SK-N-SH treated with all-trans-retinoic acid at 6 μM for 48 hours (cell line): ENCODE measurements around the gene LRRC7.
"Not testable (repeated sequence)": the region's sequence is repeated elsewhere in the genome, so short reads cannot be mapped to it uniquely, and the experiment has no call there.

ENCODE experiments used
- ARNTL ChIP-seq: fragments of 450-650 bp; formaldehyde crosslinking; IDR thresholded peaks from 2 replicates; pipeline ENCODE4 v1.5.0; 2020; ENCODE audit warnings: low read depth, mild to moderate bottlenecking, moderate library complexity, borderline replicate concordance
- CREB5 ChIP-seq: fragments of 250-450 bp; sonication (Bioruptor Pico); IDR thresholded peaks from 2 replicates; pipeline ENCODE4 v1.5.1; 2020; ENCODE audit warnings: low read depth, mild to moderate bottlenecking, moderate library complexity
- ISL1 ChIP-seq: fragments of 250-450 bp; sonication (Bioruptor Pico); IDR thresholded peaks from 2 replicates; pipeline ENCODE4 v2.1.2; 2022; ENCODE audit warnings: mild to moderate bottlenecking, moderate library complexity
- PPARA ChIP-seq: fragments of 250-450 bp; sonication (Bioruptor Pico); IDR thresholded peaks from 2 replicates; pipeline ENCODE4 v1.5.0; 2020; ENCODE audit warnings: mild to moderate bottlenecking, borderline replicate concordance
- TOX ChIP-seq: fragments of 250-450 bp; sonication (Bioruptor Pico); IDR thresholded peaks from 2 replicates; pipeline ENCODE4 v1.8.0; 2021; ENCODE audit warnings: mild to moderate bottlenecking, moderate library complexity, borderline replicate concordance
- TSHZ2 ChIP-seq: fragments of 250-450 bp; sonication (Bioruptor Pico); IDR thresholded peaks from 2 replicates; pipeline ENCODE4 v1.5.0; 2020; ENCODE audit warnings: mild to moderate bottlenecking, moderate library complexity
- ZFP3 ChIP-seq: fragments of 250-450 bp; sonication (Bioruptor Pico); IDR thresholded peaks from 2 replicates; pipeline ENCODE4 v1.5.0; 2020; ENCODE audit warnings: mild to moderate bottlenecking, moderate library complexity

GRCh38 chr1:70045581-70045980 is 477.9 kb downstream of the LRRC7 start:
- not testable (repeated sequence) for TF ChIP-seq PPARA (CRISPR knock-in tag); TSHZ2 (CRISPR knock-in tag); ZFP3 (CRISPR knock-in tag); TOX (CRISPR knock-in tag); ARNTL (CRISPR knock-in tag); ISL1 (CRISPR knock-in tag); CREB5
